GM18498 (cell line): Measurements from ENCODE around the gene CTRB1.
"Not testable (repeated sequence)": the region's sequence is repeated elsewhere in the genome, so short reads cannot be mapped to it uniquely, and the experiment has no call there.

Experiments used
- ATAC-seq: cut with Tn5 transposase; IDR thresholded peaks from one replicate; pipeline ENCODE4 v1.9.1; 2021; ENCODE audit warnings: mild to moderate bottlenecking, moderate library complexity; ENCODE audit not compliant: unreplicated experiment

The CTRB1 gene

GRCh38 chr16:75239542-75240122 lies 20.8 kb downstream of the CTRB1 start:
- ATAC-seq: no peak

- not testable (repeated sequence) for ATAC-seq
Observed at GRCh38 chr16:75240633-75241032, 21.8 kb downstream of the CTRB1 start.

GRCh38 chr16:75241412-75241811 lies 22.6 kb downstream of the CTRB1 start:
- ATAC-seq: no peak

GRCh38 chr16:75241955-75242354 lies 23.2 kb downstream of the CTRB1 start:
- no peak for ATAC-seq

- not testable (repeated sequence) for ATAC-seq
Observed at GRCh38 chr16:75242436-75243078, 23.8 kb downstream of the CTRB1 start.

GRCh38 chr16:75243667-75244224 lies 25.0 kb downstream of the CTRB1 start:
- ATAC-seq: no peak

GRCh38 chr16:75244225-75244809 lies 25.5 kb downstream of the CTRB1 start:
- no peak for ATAC-seq

- no peak for ATAC-seq
Observed at GRCh38 chr16:75244844-75245758, 26.3 kb downstream of the CTRB1 start.

GRCh38 chr16:75246504-75247205 lies 27.9 kb downstream of the CTRB1 start:
- no peak for ATAC-seq

- ATAC-seq: no peak
Observed at GRCh38 chr16:75247249-75247648, 28.5 kb downstream of the CTRB1 start.

GRCh38 chr16:75248142-75248535 lies 29.4 kb downstream of the CTRB1 start:
- no peak for ATAC-seq

GRCh38 chr16:75248536-75249380 lies 30.0 kb downstream of the CTRB1 start:
- ATAC-seq: no peak

- ATAC-seq: no peak
Observed at GRCh38 chr16:75249441-75249840, 30.7 kb downstream of the CTRB1 start.

- ATAC-seq: no peak
Observed at GRCh38 chr16:75250089-75250808, 31.5 kb downstream of the CTRB1 start.

- ATAC-seq: peak; percentile 43
Observed at GRCh38 chr16:75250809-75251279, 32.1 kb downstream of the CTRB1 start.

- peak; percentile 80 for ATAC-seq
Observed at GRCh38 chr16:75251280-75252048, 32.7 kb downstream of the CTRB1 start, which contains the start of gene BCAR1. Gene BCAR1 (minus strand): TSS chr16:75251624. CDS start chr16:75251482, 142 bp downstream.

- ATAC-seq: no peak
Observed at GRCh38 chr16:75252049-75252864, 33.5 kb downstream of the CTRB1 start.
